IPS-18c (cell line): ENCODE data around the gene GDF10.

Experiments
- H3K4me3 ChIP-seq: 2 replicates; pipeline ENCODE4 v1.7.0; 2013; ENCODE audit warnings: low read depth, mild to moderate bottlenecking, low read length, moderate library complexity; ENCODE audit not compliant: insufficient read depth
- H3K9me3 ChIP-seq: one replicate; pipeline ENCODE4 v1.6.1; 2013; ENCODE audit warnings: mild to moderate bottlenecking, low read length, moderate library complexity; ENCODE audit not compliant: control insufficient read depth, insufficient read depth

GDF10 gene

DNA sequence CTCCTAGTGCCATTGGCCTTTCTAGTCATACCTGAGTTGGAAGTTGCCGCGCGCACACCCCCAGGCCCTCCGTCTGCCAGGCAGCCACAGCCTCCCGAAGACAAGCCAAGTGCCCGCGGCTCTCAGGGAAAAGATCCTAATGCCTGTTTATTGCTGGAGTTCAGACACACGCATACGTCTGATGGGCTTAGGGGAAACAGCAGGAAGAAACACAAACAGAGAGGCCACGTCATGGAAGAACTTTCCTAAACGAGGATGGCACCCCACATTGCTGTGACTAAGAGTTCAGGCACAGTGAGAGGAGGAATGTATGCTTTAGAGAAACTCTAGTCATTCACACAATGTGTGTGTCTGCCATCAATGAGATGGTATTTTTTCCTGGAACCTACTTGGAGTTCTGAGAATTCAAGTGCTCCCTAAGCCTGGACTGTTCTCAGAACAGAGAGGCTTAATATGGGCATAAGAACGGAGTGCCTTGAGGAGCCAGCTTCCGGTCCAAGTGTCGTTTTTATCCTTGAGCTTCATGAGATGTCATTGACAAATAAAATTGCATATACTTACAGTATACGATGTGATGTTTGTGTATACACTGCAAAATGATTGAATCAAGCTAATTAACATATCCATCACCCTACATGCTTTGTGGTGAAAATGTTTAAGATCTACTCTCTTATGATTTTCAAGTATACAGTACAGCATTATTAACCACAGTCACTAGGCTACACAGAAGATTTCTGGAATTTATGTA is 36.6 kb downstream of the GDF10 start:
- Histone ChIP-seq H3K4me3 (no peak overlapping the region), H3K9me3 (no peaks in the 10 kb centered on the region)

GRCh38 chr10:47337310-47337709 is 37.3 kb downstream of the GDF10 start:
- no peak overlapping the region for H3K4me3 ChIP-seq

GRCh38 chr10:47339186-47339735 is 39.3 kb downstream of the GDF10 start:
- no peaks in the 10 kb centered on the region for H3K9me3 ChIP-seq
- no peak overlapping the region for H3K4me3 ChIP-seq

More at GRCh38 chr10:47337310-47337709, 37.3 kb downstream of the GDF10 start:
- no peaks in the 10 kb centered on the region for H3K9me3 ChIP-seq

DNA sequence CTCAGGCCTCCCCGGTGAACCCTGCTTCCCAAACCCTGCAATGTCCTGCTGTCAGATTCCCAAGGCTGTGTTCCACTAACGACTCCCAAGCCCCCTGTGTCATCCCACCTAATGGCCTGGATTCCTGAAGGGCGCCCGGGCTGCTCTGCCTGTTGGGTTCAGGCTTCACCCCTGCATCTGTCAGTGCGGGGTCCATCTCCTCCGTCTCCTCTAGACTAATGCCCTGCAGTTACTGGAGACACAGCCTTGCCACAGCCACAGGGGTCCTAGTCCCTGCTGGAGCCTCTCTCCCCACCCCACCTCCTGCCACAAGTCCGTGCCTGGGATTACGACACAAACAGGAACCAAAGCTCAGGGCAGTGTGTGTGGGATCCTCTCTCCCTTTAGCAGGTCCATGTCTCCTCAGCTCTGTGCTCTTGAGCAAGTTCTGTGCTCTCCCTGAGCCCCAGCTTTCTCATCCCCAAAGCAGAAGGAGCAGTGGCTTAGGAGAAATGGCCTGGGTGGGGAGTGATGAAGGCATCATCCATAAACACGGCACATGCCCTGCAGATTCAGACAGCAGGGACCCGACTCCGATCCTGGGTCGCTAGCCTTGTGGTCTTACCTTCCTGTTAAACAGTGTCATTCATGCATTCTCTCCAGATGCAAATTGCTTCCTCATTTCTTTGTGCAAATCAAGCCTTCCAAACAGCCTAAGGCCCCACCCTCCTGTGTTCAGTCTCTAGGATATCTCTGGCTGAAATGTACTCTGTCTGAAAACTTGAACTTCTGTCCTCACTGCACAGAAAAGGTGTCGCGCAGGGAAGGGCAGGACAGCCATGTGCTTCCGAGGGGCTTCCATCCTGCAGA is 40.0 kb downstream of the GDF10 start:
- Histone ChIP-seq H3K9me3 (no peaks in the 10 kb centered on the region), H3K4me3 (no peak overlapping the region)

DNA sequence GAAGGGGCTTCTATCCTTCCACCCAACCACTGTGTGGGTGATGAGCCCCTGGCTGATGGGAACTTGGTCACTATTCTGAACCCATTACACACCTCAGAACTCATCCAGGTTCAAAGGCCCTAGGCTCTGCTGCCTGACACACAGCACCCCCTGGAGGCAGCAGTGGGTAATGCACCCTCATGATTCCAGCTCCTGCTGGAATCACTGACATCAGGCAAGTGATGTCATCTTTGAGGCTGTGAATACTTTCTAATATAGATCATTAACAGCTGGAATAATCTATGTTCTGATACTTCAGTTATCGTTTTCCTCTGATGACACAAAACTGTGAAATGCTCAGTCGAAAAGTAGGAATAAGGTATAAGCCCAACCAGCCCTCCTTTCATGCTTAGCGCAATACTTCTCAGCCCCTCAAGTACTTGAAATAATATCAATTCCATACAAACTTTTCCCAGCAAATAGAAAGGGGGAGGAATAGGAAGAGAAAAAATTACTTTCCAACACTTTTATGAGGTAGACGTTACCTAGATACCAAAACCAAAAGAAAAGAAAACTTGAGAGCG is 40.7 kb downstream of the GDF10 start:
- Histone ChIP-seq H3K4me3 (no peak overlapping the region), H3K9me3 (no peaks in the 10 kb centered on the region)

DNA sequence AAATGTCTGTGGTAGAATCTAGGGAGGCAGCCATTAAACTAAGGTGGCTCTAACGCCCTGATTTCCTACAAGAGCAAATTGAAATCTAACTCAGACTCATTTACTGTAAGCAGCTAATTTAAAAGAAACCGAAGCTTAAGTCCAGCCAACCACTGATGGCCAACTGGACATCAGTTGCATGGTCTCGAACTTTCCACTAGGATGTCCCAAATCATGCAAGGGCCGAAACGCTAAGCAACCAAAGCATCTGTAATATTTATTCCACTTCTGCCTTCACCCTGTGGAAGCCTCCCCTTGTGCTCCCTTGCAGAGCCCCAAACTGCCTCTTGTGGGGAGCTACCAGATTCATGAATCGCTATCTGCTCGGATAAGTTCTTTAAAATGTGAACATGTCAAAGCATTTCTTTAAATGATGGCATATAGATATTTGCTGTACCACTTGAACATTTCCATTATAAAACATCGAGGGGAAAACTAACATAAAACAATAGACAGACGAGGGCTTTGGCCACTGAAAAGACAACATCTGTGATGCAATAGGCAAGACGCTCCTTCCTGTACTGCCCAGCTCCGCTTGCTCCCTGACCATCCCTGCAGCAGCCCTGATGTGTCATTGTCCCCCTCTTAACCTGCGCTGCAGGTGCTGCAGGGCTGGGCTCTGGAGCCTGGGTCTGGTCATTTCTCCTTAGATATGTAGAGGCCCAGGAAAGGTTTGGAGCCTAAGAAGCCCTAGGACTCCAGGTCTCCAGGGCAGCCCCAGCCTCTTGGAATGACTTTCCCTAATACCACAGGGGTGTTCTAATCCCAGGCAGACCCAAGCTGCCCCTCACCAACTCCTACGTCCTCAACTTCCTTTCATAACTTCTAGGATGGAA is 45.2 kb downstream of the GDF10 start:
- no peaks in the 10 kb centered on the region for H3K9me3 ChIP-seq
- no peak overlapping the region for H3K4me3 ChIP-seq

GRCh38 chr10:47346581-47347302 is 46.7 kb downstream of the GDF10 start:
- no peak overlapping the region for H3K4me3 ChIP-seq
- H3K9me3 ChIP-seq: no peaks in the 10 kb centered on the region

GRCh38 chr10:47347303-47347675 is 47.3 kb downstream of the GDF10 start:
- Histone ChIP-seq H3K9me3 (no peaks in the 10 kb centered on the region), H3K4me3 (no peak overlapping the region)

DNA sequence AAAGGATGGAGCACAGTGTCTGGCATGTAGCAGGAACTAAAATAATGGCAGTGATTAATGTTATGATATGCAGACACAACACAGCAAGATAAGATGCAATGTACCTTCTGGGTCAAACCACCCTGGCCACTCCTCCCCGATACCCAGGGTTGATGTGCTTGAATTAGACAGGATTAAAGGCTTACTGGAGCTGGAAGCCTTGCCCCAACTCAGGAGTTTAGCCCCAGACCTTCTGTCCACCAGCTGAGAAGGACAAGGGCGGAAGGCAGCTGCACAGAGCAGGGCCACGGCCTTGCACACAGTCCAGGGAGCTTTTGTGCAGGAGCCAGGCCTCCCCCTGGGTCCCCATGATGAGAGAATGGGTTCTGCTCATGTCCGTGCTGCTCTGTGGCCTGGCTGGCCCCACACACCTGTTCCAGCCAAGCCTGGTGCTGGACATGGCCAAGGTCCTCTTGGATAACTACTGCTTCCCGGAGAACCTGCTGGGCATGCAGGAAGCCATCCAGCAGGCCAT is 48.2 kb downstream of the GDF10 start, which contains the start of gene RBP3:
Gene RBP3, plus strand, starts transcription at position 226 of the 514 bp plus-strand sequence. Its CDS starts 122 bp downstream, at position 348.
- Histone ChIP-seq H3K4me3 (no peak within 1 kb of the TSS), H3K9me3 (no peaks in the 10 kb centered on the region)

- Histone ChIP-seq H3K4me3 (no peak overlapping the region), H3K9me3 (no peaks in the 10 kb centered on the region)
Observed at GRCh38 chr10:47348661-47349470, 48.9 kb downstream of the GDF10 start.

- Histone ChIP-seq H3K9me3 (no peaks in the 10 kb centered on the region), H3K4me3 (no peak overlapping the region)
Observed at GRCh38 chr10:47349516-47349915, 49.5 kb downstream of the GDF10 start.

- Histone ChIP-seq H3K9me3 (no peaks in the 10 kb centered on the region), H3K4me3 (no peak overlapping the region)
Observed at GRCh38 chr10:47349941-47350371, 50.0 kb downstream of the GDF10 start.

DNA sequence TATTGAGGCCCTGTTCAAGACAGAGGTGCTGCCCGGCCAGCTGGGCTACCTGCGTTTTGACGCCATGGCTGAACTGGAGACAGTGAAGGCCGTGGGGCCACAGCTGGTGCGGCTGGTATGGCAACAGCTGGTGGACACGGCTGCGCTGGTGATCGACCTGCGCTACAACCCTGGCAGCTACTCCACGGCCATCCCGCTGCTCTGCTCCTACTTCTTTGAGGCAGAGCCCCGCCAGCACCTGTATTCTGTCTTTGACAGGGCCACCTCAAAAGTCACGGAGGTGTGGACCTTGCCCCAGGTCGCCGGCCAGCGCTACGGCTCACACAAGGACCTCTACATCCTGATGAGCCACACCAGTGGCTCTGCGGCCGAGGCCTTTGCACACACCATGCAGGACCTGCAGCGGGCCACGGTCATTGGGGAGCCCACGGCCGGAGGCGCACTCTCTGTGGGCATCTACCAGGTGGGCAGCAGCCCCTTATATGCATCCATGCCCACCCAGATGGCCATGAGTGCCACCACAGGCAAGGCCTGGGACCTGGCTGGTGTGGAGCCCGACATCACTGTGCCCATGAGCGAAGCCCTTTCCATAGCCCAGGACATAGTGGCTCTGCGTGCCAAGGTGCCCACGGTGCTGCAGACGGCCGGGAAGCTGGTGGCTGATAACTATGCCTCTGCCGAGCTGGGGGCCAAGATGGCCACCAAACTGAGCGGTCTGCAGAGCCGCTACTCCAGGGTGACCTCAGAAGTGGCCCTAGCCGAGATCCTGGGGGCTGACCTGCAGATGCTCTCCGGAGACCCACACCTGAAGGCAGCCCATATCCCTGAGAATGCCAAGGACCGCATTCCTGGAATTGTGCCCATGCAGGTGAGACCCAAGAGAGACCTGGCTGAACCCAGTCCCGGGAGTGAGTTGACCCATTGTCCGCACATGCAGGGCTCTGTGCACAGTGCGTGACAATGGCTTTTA is 51.0 kb downstream of the GDF10 start:
- H3K4me3 ChIP-seq: no peak overlapping the region
- no peaks in the 10 kb centered on the region for H3K9me3 ChIP-seq
